GM12875 (cell line): ENCODE measurements around the gene CPSF4.
A peak's percentile ranks its signal among the peaks of the same experiment; 100 is the strongest.

ENCODE experiments used
- H3K4me3 ChIP-seq: one replicate; pipeline ENCODE4 v1.5.1; 2011; ENCODE audit warnings: low read depth, low read length, control low read depth
- CTCF ChIP-seq: IDR thresholded peaks from 2 replicates; pipeline ENCODE4 v1.5.1; 2011; ENCODE audit warnings: low read depth, mild to moderate bottlenecking, control low read depth, inconsistent platforms, low read length, moderate library complexity, borderline replicate concordance; ENCODE audit not compliant: insufficient read depth

The CPSF4 gene

GRCh38 chr7:99456288-99456687 lies 17.5 kb downstream of the CPSF4 start:
- TF ChIP-seq CTCF = no peak
- H3K4me3 ChIP-seq = no peak overlapping the region

DNA sequence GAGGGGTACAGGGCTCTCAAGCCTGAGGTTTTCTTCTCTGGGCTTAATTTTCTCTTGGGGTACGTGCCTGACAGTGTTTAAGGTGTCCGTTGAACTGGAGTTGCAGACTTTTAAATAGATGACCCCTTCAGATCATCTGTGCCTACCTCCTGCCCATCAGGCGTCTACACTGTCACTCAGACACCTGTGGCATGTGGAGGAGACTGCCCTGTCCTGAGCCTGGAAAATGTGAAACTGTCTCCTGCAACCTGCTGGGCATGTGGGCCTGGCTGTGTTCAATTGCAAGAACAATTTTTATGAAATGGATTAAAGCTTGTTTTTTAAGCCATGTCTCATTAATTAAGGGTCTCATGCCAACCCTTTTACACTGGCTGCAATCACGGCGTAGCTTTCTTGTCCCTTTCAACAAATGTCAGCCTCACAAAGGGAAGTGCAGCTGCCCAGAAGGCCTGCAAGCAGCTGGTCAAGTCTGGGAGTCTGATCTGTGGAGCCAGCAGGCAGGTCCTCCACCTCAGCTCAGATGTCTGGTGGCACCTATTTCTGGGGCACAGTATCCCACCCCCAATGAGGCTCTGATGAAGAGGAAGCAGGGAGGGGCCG lies 18.4 kb downstream of the CPSF4 start:
- TF ChIP-seq CTCF = no peak
- no peak overlapping the region for H3K4me3 ChIP-seq

GRCh38 chr7:99457650-99458493 lies 19.1 kb downstream of the CPSF4 start:
- TF ChIP-seq CTCF = no peak
- no peak overlapping the region for H3K4me3 ChIP-seq

- no peak overlapping the region for H3K4me3 ChIP-seq
- peak; percentile 42; the same call in 1 of the 2 replicates for TF ChIP-seq CTCF
Measured at GRCh38 chr7:99459087-99459486, 20.3 kb downstream of the CPSF4 start.

DNA sequence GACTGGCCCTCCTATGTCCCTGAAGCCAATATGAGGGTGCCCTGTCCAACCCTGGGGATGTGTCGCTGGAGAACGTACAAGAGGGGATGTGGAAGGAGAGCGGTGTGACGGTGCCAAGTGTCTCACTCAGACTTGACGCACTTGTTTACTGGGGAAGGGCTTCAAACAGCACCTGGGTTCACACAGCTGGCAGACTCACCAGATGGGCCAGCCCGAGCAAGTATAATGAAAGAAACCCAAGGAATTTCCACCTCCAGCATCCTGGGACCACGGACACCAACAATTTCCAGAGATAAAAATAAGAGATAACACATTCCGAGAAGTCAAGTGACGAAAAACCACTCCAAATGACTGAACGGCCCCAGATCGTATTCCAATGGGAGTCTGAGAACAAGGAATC lies 21.9 kb downstream of the CPSF4 start:
- no peak overlapping the region for H3K4me3 ChIP-seq
- no peak for TF ChIP-seq CTCF

DNA sequence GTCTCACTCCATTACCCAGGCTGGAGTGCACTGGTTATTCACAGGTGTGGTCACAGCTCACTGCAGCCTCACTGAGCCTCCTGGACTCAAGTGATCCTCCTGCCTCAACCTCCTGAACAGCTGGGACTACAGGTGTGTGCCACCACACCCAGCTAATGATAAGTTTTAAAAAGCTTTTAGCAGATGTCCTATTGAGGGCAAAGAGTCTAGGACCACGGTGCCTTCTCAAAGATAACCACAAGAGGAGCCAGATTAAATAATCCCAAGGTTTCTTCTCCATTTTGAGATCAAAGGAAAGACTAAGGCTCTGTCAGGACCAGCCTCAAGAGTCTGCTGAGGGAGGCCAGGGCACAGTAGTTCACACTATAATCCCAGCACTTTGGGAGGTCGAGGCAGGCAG lies 22.5 kb downstream of the CPSF4 start:
- no peak for TF ChIP-seq CTCF
- H3K4me3 ChIP-seq = no peak overlapping the region

GRCh38 chr7:99465421-99465768 lies 26.7 kb downstream of the CPSF4 start:
- peak overlapping the region; percentile 94 for H3K4me3 ChIP-seq

More at GRCh38 chr7:99465421-99465768, 26.7 kb downstream of the CPSF4 start:
- TF ChIP-seq CTCF = no peak
